GM12891 (cell line): ENCODE results near the gene LARP1B.

Experiments used
- POLR2A ChIP-seq: IDR thresholded peaks from 2 replicates; pipeline ENCODE4 v1.6.1; 2011; ENCODE audit warnings: low read depth, low read length, control low read depth
- POLR2AphosphoS5 ChIP-seq: IDR thresholded peaks from 2 replicates; pipeline ENCODE4 v1.6.1; 2011; ENCODE audit warnings: low read depth, low read length, control low read depth
- TAF1 ChIP-seq: IDR thresholded peaks from 2 replicates; pipeline ENCODE4 v1.6.1; 2011; ENCODE audit warnings: low read depth, low read length, control low read depth

GRCh38 chr4:128056396-128056795, 4.7 kb upstream of the LARP1B start:
- TF ChIP-seq POLR2A (no peak), POLR2AphosphoS5 (no peak), TAF1 (no peak)
